Airway epithelial cell (primary cell): ENCODE results near the gene KDM3B. TPM values are rescaled to one million over a fixed set of nuclear protein-coding genes. Genes with fewer than 3 reads are reported as not detected.

Experiments used
- total RNA-seq: library from RNA; depleted of rRNA; stranded (reverse); fragments of >200 nt; gene quantifications from 2 replicates; pipeline ENCODE4 v1.2.3, GENCODE V29; 2015

KDM3B gene, protein sequence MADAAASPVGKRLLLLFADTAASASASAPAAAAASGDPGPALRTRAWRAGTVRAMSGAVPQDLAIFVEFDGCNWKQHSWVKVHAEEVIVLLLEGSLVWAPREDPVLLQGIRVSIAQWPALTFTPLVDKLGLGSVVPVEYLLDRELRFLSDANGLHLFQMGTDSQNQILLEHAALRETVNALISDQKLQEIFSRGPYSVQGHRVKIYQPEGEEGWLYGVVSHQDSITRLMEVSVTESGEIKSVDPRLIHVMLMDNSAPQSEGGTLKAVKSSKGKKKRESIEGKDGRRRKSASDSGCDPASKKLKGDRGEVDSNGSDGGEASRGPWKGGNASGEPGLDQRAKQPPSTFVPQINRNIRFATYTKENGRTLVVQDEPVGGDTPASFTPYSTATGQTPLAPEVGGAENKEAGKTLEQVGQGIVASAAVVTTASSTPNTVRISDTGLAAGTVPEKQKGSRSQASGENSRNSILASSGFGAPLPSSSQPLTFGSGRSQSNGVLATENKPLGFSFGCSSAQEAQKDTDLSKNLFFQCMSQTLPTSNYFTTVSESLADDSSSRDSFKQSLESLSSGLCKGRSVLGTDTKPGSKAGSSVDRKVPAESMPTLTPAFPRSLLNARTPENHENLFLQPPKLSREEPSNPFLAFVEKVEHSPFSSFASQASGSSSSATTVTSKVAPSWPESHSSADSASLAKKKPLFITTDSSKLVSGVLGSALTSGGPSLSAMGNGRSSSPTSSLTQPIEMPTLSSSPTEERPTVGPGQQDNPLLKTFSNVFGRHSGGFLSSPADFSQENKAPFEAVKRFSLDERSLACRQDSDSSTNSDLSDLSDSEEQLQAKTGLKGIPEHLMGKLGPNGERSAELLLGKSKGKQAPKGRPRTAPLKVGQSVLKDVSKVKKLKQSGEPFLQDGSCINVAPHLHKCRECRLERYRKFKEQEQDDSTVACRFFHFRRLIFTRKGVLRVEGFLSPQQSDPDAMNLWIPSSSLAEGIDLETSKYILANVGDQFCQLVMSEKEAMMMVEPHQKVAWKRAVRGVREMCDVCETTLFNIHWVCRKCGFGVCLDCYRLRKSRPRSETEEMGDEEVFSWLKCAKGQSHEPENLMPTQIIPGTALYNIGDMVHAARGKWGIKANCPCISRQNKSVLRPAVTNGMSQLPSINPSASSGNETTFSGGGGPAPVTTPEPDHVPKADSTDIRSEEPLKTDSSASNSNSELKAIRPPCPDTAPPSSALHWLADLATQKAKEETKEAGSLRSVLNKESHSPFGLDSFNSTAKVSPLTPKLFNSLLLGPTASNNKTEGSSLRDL (N-terminal part only)
- total RNA-seq: 23.8 and 31.4 TPM in 2 replicates

DNA sequence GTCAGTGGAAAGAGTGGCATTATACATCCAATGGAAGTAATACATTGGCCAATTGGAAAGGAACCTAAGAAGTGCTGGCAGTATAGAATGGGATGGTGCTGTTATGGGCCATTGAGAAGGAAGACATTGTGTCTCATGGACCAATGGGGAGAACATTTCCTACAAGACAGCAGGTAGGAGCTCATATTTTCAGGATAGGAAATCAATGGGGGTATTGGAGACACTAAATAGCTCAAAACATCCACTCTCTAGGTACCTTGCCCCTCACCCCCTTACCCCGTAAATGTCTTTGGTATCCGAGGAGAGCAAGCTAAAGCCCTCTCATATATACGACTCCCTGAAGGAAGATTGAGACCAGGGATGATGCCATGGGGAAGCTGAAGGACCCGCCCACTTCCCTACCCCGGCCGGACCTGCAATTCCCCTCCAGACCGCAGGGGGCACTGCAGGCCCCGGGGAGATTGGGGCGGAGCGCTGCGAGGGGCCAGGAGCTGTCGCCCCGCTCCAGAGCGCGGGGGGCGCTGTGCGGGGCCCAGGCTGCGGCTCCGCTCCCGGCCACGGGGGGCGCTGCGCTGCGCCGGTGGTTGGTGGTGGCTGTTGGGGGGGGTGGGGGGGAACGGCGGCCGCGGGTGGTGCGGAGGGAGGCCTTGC lies at the start of gene KDM3B:
KDM3B (plus strand) TSS at position 615 of the 651 bp plus-strand sequence. CDS start 111 bp downstream, outside the sequence.

DNA sequence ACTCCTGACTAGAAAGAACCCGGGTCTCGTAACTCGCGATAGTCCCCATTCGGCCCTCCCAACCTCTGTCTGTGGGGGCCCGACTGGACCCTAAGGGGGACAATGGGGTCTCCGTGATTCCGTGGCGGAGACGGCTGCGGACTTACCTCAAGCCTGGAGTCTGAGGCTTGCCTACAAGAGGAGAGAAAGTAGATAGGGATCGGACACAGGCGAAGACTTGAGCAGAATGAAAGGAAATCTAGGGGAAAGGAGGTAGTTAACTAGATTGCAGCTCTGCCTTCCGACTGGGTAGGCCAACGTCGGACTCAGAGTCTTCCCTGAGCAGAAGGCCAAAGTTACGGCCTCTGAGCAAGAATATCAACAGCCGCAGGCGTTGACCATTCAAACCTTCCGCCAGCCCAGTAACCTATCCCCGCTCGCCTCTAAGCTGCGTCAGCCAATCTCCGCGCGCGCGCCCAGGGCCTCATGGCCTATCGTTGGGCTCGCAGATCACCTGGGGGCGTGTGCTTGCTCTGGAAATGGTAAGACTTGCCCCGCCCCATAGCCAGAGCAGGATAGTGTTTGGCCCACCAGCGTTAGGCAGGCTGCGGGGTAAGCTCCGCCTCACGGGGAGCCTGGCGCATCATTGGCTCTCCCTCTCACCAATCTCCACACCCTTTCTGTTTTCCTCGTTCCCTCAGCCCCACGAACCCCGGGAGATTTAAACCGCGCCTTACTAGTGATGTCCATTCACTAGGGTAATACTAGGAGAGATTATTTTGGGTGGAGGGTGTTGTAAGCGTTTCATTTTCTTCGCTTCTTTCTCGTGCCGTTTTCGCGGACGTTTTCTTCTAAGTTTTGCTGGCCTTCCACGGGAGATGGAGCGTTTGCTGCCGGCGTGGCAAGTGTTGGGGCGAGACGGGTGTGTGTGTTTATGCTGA lies 20.8 kb upstream of the KDM3B start, which contains the start of gene CDC25C:
CDC25C (minus strand) TSS at position 356 of the 920 bp plus-strand sequence. CDS start 624 bp downstream, outside the sequence.

DNA sequence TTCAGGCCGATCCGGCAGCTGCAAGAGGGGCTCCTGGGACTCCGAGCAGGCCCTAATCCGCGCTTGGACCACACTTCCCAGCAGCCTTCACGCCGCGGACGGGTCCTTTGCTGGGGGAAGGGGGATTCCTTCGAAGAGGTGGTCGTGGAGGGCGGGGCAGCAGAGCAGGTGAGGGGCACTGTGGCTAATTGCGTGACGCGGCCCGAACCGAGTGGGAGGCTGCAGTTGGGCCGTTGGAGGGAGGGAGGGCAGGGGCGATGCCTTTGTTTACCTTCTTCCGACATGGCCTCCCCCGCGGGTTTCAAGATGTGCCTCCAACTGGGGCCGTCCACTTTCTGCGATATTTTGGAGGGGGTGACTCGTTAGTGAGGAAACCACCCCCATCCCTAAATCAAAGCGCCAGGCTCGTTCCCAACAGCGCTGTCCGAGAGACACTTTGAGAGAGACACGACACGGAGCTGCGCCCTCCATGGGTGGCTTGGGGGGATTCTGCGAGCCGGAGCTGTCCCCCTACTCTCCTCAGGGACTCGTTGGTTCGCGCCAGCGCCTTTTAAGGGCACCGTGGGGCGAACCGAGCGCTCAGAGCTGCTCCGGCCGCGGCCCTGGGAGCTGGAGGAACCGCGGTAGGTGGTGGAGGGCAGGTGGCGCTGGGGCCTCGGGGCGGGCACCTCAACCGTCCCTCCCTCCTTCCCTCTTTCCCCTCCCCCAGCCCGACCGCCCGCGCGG lies 14.6 kb upstream of the KDM3B start, which contains the start of gene FAM53C:
FAM53C (plus strand) TSS at position 582 of the 726 bp plus-strand sequence. CDS start 3,070 bp downstream, outside the sequence.

DNA sequence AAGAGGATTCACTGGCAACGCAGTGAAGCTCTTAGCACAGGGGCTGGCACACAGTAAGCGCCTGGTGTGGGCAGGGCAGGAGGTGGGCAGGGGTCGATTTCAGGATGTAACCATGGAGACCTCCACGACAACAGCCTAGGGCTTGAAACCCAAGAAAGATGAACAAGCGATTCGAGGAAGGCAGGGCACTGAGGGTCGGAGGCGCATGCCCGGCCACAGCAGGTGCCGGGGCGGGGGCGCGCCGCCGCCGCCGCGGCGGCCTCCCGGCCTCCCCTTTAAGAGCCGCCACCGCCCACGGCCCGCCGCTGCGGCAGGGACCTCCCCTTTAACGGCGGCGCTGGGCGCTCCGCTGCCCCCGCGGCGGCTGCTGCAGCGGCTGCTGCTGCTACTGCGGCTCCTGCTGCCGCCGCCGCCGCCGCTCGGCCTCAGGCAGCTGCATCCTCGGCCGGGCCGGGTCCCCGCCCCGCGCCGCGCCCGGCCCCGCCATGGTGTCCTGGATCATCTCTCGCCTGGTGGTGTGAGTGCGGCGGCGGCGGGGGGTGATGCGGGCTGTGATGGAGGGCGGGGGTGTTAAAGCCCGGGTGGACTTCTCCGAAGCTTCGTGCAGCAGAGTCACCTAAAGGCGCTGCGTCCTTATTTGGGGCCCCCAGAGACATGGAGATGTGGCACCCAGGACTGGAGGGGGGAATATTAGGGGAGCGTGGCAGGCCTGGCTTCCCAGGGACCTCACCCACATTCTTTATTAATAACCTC lies 86.4 kb downstream of the KDM3B start, which contains the start of gene REEP2:
REEP2 (plus strand) TSS at position 334 of the 753 bp plus-strand sequence; CDS start at position 486, 152 bp downstream.

DNA sequence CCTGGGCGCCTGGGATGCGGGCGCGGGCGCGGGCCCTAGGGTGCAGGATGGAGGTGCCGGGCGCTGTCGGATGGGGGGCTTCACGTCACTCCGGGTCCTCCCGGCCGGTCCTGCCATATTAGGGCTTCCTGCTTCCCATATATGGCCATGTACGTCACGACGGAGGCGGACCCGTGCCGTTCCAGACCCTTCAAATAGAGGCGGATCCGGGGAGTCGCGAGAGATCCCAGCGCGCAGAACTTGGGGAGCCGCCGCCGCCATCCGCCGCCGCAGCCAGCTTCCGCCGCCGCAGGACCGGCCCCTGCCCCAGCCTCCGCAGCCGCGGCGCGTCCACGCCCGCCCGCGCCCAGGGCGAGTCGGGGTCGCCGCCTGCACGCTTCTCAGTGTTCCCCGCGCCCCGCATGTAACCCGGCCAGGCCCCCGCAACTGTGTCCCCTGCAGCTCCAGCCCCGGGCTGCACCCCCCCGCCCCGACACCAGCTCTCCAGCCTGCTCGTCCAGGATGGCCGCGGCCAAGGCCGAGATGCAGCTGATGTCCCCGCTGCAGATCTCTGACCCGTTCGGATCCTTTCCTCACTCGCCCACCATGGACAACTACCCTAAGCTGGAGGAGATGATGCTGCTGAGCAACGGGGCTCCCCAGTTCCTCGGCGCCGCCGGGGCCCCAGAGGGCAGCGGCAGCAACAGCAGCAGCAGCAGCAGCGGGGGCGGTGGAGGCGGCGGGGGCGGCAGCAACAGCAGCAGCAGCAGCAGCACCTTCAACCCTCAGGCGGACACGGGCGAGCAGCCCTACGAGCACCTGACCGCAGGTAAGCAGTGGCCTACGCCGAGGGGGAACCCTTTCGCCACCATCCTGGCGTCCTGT lies 113.0 kb downstream of the KDM3B start, which contains the start of gene EGR1:
EGR1 (plus strand) TSS at position 219 of the 864 bp plus-strand sequence; CDS start at position 502, 283 bp downstream.

Other genes with a start within 250 kb of the KDM3B start
- gene NME5, start 213.3 kb upstream of the KDM3B start, total RNA-seq: 1.2 and 2.8 TPM in 2 replicates
- gene BRD8, start 174.1 kb upstream of the KDM3B start, total RNA-seq: 20.6 and 21.8 TPM in 2 replicates
- gene KIF20A, start 173.6 kb upstream of the KDM3B start, total RNA-seq: 39.3 and 45.1 TPM in 2 replicates
- 18.9 and 27.6 TPM in 2 replicates for gene CDC23, start 139.4 kb upstream of the KDM3B start, total RNA-seq
- not detected in 2 replicates for gene GFRA3, start 78.1 kb upstream of the KDM3B start, total RNA-seq
- 7.4 and 8.8 TPM in 2 replicates for gene CDC25C, start 20.9 kb upstream of the KDM3B start, total RNA-seq
- gene FAM53C, start 14.4 kb upstream of the KDM3B start, total RNA-seq: 16.9 and 33.5 TPM in 2 replicates
- 15.8 and 19.3 TPM in 2 replicates for gene REEP2, start 86.4 kb downstream of the KDM3B start, total RNA-seq
- 17.6 and 31.9 TPM in 2 replicates for gene EGR1, start 112.8 kb downstream of the KDM3B start, total RNA-seq
- 100.0 and 111 TPM in 2 replicates for gene ETF1, start 190.6 kb downstream of the KDM3B start, total RNA-seq
- gene HSPA9, start 222.7 kb downstream of the KDM3B start, total RNA-seq: 253 and 268 TPM in 2 replicates